ENCODE measurements around the gene LILRA2. TPM values are rescaled to one million over a fixed set of nuclear protein-coding genes. Genes with fewer than 3 reads are reported as not detected.

Gene LILRA2
- total RNA-seq, 1 donor from 2014 or later: not detected

GRCh38 chr19:54609356-54609791 lies 35.8 kb downstream of the LILRA2 start:
- TF ChIP-seq CTCF (IDR thresholded peaks at IDR 0.05) (no peak), EZH2phosphoT487 (IDR thresholded peaks at IDR 0.05) (no peak), EZH2 (IDR thresholded peaks at IDR 0.05) (no peak)
- Histone ChIP-seq H4K20me1 (ENCODE audit: low read depth) (no peaks in the 10 kb centered on the region), H3F3A (ENCODE audit: low read depth) (no peaks in the 10 kb centered on the region), H3K9ac (no peak overlapping the region), H3K9me3 (ENCODE audit: low read depth) (peaks cover 32% of the 10 kb centered on the region), H3K27me3 (no peaks in the 10 kb centered on the region), H3K36me3 (no peaks in the 10 kb centered on the region), H3K79me2 (ENCODE audit: low read depth) (no peaks in the 10 kb centered on the region), H3K4me3 (no peak overlapping the region), H3K27ac (no peak overlapping the region), H3K4me1 (no peaks in the 10 kb centered on the region), H2AFZ (replicated peaks) (no peak overlapping the region), H3K4me2 (no peak overlapping the region)
- DNase-seq (ENCODE audit: low spot score): no peak
- H3K4me1 Mint-ChIP-seq: no peaks in the 10 kb centered on the region
- no peaks in the 10 kb centered on the region for H3K27me3 Mint-ChIP-seq (ENCODE audit: insufficient read depth, low read depth)
- peaks cover 43% of the 10 kb centered on the region for H3K9me3 Mint-ChIP-seq
- no peaks in the 10 kb centered on the region for H3K36me3 Mint-ChIP-seq
- H3K27ac Mint-ChIP-seq: no peak overlapping the region
- H3K4me3 Mint-ChIP-seq: no peak overlapping the region

- Histone ChIP-seq H3K9me3 (ENCODE audit: low read depth) (peaks cover 29% of the 10 kb centered on the region), H3K79me2 (ENCODE audit: low read depth) (no peaks in the 10 kb centered on the region), H3F3A (ENCODE audit: low read depth) (no peaks in the 10 kb centered on the region), H3K27me3 (no peaks in the 10 kb centered on the region), H3K4me1 (no peaks in the 10 kb centered on the region), H2AFZ (replicated peaks) (no peak overlapping the region), H3K9ac (no peak overlapping the region), H4K20me1 (ENCODE audit: low read depth) (no peaks in the 10 kb centered on the region), H3K27ac (no peak overlapping the region), H3K4me3 (no peak overlapping the region), H3K36me3 (no peaks in the 10 kb centered on the region), H3K4me2 (no peak overlapping the region)
- no peak overlapping the region for H3K27ac Mint-ChIP-seq
- H3K9me3 Mint-ChIP-seq: peaks cover 46% of the 10 kb centered on the region
- H3K36me3 Mint-ChIP-seq: no peaks in the 10 kb centered on the region
- H3K27me3 Mint-ChIP-seq (ENCODE audit: insufficient read depth, low read depth): peaks cover 3% of the 10 kb centered on the region
- no peak for DNase-seq (ENCODE audit: low spot score)
- H3K4me3 Mint-ChIP-seq: no peak overlapping the region
- TF ChIP-seq CTCF (IDR thresholded peaks at IDR 0.05) (no peak), EZH2 (IDR thresholded peaks at IDR 0.05) (no peak), EZH2phosphoT487 (IDR thresholded peaks at IDR 0.05) (no peak)
- H3K4me1 Mint-ChIP-seq: no peaks in the 10 kb centered on the region
These were observed 38.8 kb downstream of the LILRA2 start for GRCh38 chr19:54612428-54612827.

GRCh38 chr19:54614726-54615125 lies 41.1 kb downstream of the LILRA2 start:
- no peaks in the 10 kb centered on the region for H3K4me1 Mint-ChIP-seq
- H3K27ac Mint-ChIP-seq: no peak overlapping the region
- H3F3A ChIP-seq (ENCODE audit: low read depth): no peaks in the 10 kb centered on the region
- H3K36me3 ChIP-seq: peaks cover under 1% of the 10 kb centered on the region
- H3K4me1 ChIP-seq: no peaks in the 10 kb centered on the region
- no peaks in the 10 kb centered on the region for H3K27me3 ChIP-seq
- H3K4me2 ChIP-seq: no peak overlapping the region
- H3K27me3 Mint-ChIP-seq (ENCODE audit: insufficient read depth, low read depth): peaks cover 3% of the 10 kb centered on the region
- DNase-seq (ENCODE audit: low spot score): no peak
- no peaks in the 10 kb centered on the region for H3K79me2 ChIP-seq (ENCODE audit: low read depth)
- no peak overlapping the region for H3K27ac ChIP-seq
- H4K20me1 ChIP-seq (ENCODE audit: low read depth): no peaks in the 10 kb centered on the region
- H3K36me3 Mint-ChIP-seq: no peaks in the 10 kb centered on the region
- H3K9me3 ChIP-seq (ENCODE audit: low read depth): peaks cover 47% of the 10 kb centered on the region
- H3K9ac ChIP-seq: no peak overlapping the region
- no peak overlapping the region for H2AFZ ChIP-seq (replicated peaks)
- no peak overlapping the region for H3K4me3 ChIP-seq
- TF ChIP-seq CTCF (IDR thresholded peaks at IDR 0.05): no peak
- TF ChIP-seq EZH2 (IDR thresholded peaks at IDR 0.05): no peak
- no peak for TF ChIP-seq EZH2phosphoT487 (IDR thresholded peaks at IDR 0.05)
- H3K9me3 Mint-ChIP-seq: peaks cover 36% of the 10 kb centered on the region
- no peak overlapping the region for H3K4me3 Mint-ChIP-seq
